Urothelium cell line (cell line): ENCODE data around the gene NYAP1.
"Not testable (repeated sequence)": the region's sequence is repeated elsewhere in the genome, so short reads cannot be mapped to it uniquely, and the experiment has no call there.

ENCODE experiments used
- DNase-seq: peaks from one replicate; pipeline ENCODE4 v3.0.0; 2011; ENCODE audit warnings: low spot score, mixed read lengths
- FAIRE-seq: peaks from 2 replicates; lab custom pipeline; 2011; peaks lifted over from hg19 to GRCh38; lab: Jason Lieb, UNC

NYAP1 gene

DNA sequence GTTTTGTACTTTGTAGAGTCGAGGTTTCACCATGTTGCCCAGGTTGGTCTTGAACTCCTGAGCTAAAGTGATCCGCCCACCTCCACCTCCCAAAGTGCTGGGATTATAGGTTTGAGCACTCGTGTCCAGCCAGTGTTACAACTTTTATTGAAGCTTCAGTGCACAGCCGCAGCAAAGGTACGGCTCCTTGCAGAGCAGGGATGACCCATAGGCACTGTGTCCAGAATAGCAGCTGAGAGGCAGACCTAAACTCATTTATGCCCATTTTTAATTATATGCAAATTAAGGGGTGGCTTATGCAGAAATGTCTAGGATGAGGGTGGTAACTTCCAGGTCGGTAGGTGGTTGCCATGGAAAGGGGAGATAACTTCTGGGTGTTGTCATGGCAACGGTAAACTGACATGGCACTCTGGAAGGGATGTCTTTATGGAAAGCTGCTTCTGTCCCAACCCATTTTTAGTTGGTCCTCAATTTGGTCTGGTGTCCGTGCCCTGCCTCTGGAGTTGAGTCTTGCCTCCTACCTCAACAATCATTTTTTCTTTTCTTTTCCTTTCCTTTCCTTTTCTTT, 22.7 kb downstream of the NYAP1 start:
- DNase-seq (no peak), FAIRE-seq (no peak)

GRCh38 chr7:100509231-100509630, 25.5 kb downstream of the NYAP1 start:
- FAIRE-seq (peak; percentile 97), DNase-seq (peak; percentile 91)

- no peak for FAIRE-seq
Measured at GRCh38 chr7:100510437-100511239, 26.9 kb downstream of the NYAP1 start.

GRCh38 chr7:100513212-100513810, 29.6 kb downstream of the NYAP1 start:
- no peak for DNase-seq
- no peak for FAIRE-seq

More at GRCh38 chr7:100510437-100511239, 26.9 kb downstream of the NYAP1 start:
- no peak for DNase-seq

- peak; percentile 52 for DNase-seq
- FAIRE-seq = peak; percentile 63
Measured at GRCh38 chr7:100515072-100515532, 31.4 kb downstream of the NYAP1 start.

DNA sequence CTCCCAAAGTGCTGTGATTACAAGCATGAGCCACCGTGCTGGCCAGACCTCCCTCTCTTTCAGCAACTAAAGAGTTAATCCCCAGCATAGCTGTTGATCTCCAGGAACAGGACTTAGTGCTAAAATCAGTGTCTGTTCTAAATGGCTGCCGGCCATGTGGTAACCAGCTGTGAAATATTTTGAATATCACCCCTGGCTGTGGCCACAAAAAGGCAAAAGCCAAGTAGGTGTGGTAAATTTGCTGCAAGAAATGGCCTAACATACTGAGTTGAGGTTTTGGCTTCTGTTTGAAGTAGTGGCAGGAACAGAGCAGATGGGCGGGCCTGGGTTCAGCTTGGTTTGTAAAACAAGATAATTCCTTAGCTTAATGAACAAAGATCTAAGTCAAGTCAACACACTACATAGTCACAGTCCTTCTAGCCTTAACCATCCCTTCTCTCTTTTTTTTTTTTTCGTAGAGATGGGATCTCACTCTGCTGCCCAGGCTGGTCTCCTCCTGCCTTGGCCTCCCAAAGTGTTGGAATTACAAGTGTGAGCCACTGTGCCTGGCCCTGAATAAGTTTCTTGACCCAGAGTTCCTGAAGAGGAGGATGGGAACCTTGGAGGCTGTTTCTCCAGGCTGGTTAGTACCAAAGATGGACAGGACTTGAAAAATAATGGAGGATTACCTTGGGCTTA, 32.5 kb downstream of the NYAP1 start:
- DNase-seq = peak; percentile 78
- peak; percentile 5 for FAIRE-seq

GRCh38 chr7:100517305-100517704, 33.6 kb downstream of the NYAP1 start:
- FAIRE-seq = no peak

GRCh38 chr7:100519580-100519979, 35.9 kb downstream of the NYAP1 start:
- no peak for DNase-seq
- FAIRE-seq = no peak

More at GRCh38 chr7:100517305-100517704, 33.6 kb downstream of the NYAP1 start:
- no peak for DNase-seq

DNA sequence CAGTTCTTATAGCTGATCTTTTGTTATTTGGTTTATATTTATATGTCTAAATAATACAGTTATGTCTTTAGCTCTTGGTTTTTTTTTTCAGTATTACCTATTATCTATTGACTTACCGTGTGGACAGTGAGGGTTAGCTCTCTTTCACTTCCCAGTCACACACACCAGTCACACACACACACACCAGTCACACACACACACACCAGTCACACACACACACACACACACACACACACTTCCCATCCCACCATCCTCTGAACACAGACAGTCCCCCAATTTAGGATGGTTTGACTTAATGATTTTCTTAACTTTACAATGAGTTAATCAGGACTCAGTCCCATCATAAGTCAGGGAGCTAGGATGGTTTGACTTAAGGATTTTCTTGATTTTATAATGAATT, 36.4 kb downstream of the NYAP1 start:
- DNase-seq (no peak), FAIRE-seq (no peak)

GRCh38 chr7:100521076-100521475, 37.3 kb downstream of the NYAP1 start:
- no peak for FAIRE-seq
- DNase-seq = no peak

GRCh38 chr7:100521909-100522593, 38.3 kb downstream of the NYAP1 start:
- DNase-seq, FAIRE-seq: not testable (repeated sequence)

GRCh38 chr7:100523192-100523591, 39.5 kb downstream of the NYAP1 start:
- not testable (repeated sequence) for FAIRE-seq, DNase-seq

DNA sequence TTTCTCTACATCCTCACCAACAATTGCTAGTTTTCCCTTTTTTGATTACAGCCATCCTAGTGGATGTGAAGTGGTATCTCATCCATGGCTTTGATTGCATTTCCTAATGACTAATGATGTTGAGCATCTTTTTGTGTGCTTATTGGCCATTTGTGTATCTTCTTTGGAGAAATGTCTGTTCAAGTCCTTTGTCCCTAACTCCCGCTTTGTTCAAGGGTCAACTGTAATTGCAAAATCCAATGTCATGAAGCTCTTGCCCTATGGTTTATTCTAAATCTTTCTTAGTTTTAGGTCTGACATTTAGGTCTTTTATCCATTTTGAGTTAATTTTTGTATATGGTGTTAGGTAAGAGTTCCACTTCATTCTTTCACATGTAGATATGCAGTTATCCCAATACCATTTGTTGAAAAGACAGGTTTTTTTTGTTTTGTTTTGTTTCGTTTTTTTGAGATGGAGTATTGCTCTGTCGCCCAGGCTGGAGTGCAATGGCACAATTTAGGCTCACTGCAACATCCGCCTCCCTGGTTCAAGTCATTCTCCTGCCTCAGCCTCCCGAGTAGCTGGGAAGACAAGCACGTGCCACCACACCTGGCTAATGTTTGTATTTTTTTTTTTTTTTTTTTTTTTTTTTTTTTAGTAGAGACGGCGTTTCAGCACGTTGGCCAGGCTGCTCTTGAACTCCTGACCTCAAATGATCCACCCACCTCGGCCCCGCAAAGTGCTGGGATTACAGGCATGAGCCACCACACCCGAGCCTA, 44.6 kb downstream of the NYAP1 start:
- DNase-seq, FAIRE-seq: not testable (repeated sequence)

DNA sequence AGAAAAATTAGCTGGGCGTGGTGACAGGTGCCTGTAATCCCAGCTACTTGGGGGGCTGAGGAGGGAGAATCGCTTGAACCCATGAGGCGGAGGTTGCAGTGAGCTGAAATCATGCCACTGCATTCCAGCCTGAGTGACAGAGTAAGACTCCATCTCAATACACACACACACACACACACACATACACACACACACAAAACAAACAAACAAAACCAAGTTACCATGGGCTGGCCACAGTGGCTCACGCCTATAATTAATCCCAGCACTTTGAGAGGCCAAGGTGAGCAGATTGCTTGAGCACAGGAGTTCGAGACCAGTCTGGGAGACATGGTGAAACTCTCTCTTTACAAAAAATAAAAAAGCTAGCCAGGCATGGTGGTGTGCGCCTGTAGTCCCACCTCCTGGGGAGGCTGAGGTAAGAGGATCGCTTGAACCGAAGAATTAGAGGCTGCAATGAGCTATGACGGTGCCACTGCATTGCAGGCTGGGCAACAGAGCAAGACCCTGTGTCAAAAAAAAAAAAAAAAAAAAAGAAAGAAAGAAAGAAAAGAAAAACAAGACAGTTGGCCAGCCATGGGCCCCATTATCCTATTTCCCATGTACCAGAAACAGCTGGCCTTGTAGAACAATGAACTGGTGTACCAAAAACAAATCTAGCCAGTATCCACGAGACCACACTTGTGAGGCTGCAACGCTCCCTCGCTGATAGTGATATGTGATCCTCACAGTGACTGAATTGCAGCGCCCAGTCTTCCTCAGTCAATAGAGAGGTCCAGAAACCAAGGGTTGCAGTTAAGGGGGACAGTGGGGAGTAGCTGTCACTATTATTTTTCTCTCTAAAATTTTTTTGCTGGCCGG, 48.7 kb downstream of the NYAP1 start:
- FAIRE-seq = peak; percentile 32
- no peak for DNase-seq

GRCh38 chr7:100535982-100536381, 52.3 kb downstream of the NYAP1 start:
- not testable (repeated sequence) for FAIRE-seq, DNase-seq

DNA sequence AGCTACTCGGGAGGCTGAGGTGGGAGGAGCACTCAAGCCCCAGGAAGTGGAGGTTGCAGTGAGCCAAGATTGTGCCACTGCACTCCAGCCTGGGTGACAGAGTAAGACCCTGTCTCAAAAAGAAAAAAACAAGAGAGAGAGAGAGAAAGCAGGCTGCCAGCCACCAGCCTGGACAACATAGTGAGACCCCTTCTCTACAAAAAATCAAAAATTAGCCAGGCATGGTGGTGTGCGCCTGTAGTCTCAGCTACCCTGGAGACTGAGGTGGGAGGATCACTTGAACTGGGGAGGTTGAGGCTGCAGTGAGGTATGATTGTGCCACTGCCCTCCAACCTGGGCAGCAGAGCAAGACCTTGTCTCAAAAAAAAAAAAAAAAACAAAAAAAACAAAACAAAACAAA, 53.0 kb downstream of the NYAP1 start:
- not testable (repeated sequence) for FAIRE-seq, DNase-seq

- FAIRE-seq (no peak), DNase-seq (no peak)
Measured at GRCh38 chr7:100538348-100538653, 54.6 kb downstream of the NYAP1 start.

DNA sequence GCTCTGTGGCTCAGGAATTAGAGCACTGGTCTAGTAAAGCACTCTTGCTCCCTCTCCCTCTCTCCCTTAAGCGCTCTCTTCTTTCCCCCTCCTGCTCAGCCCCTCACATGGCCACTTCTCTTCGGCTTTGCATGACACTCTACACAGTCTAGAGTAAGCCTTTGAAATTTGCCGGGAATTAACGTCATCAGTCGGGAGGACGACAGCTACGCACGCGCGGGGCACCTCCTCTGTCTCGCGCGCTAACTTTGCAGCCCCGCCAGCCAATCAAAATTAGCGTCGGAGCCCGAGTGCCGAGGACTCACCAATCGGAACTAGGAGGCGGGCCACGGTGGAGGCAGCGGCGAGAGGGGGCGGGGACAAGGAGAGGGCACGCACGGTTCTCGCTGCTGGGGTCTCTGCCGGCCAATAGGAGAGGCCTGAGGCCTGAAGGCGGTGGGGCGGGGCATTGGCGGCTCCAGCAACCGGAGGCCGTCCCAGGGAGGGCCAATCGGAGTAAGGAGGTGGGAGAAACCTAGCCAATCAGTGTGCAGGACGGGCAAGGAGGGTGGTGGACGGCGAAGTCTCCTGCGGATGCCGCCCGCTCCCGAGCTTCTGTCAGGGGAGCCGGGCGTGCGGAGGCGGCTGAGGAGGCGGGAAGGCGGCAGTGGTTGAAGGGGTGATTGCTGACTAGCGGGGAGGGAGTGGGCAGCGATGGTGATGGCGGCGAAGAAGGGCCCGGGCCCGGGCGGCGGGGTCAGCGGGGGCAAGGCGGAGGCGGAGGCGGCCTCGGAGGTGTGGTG, 55.1 kb downstream of the NYAP1 start, which contains the start of gene AGFG2:
Gene AGFG2 (plus strand): TSS at position 550 of the 782 bp plus-strand sequence. CDS start 144 bp downstream, at position 694.
- FAIRE-seq (peak; percentile 96), DNase-seq (peak; percentile 100)
